ENCODE results near the gene AMDHD2.

DNA sequence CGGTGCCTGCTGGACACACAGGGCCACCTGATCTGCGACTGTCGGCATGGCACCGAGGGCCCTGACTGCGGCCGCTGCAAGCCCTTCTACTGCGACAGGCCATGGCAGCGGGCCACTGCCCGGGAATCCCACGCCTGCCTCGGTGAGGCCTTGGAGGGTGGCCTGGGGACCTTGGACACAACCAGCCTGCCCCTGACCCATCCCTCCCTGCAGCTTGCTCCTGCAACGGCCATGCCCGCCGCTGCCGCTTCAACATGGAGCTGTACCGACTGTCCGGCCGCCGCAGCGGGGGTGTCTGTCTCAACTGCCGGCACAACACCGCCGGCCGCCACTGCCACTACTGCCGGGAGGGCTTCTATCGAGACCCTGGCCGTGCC lies 47.7 kb upstream of the AMDHD2 start:
- TF ChIP-seq POLR2A (IDR thresholded peaks at IDR 0.05) (no peak), EP300 (IDR thresholded peaks at IDR 0.05) (no peak), POLR2AphosphoS5 (IDR thresholded peaks at IDR 0.05) (no peak)
- TF ChIP-seq, protein P1, sequence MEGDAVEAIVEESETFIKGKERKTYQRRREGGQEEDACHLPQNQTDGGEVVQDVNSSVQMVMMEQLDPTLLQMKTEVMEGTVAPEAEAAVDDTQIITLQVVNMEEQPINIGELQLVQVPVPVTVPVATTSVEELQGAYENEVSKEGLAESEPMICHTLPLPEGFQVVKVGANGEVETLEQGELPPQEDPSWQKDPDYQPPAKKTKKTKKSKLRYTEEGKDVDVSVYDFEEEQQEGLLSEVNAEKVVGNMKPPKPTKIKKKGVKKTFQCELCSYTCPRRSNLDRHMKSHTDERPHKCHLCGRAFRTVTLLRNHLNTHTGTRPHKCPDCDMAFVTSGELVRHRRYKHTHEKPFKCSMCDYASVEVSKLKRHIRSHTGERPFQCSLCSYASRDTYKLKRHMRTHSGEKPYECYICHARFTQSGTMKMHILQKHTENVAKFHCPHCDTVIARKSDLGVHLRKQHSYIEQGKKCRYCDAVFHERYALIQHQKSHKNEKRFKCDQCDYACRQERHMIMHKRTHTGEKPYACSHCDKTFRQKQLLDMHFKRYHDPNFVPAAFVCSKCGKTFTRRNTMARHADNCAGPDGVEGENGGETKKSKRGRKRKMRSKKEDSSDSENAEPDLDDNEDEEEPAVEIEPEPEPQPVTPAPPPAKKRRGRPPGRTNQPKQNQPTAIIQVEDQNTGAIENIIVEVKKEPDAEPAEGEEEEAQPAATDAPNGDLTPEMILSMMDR (IDR thresholded peaks at IDR 0.05): no peak

All from sigmoid colon (tissue), 4 donors.